NCI-H1092 (cell line): ENCODE data around the gene ZBTB4.
"Not testable (repeated sequence)": the region's sequence is repeated elsewhere in the genome, so short reads cannot be mapped to it uniquely, and the experiment has no call there.

Experiments used
- DNase-seq: peaks from one replicate; lab custom pipeline; 2025; lab: John Stamatoyannopoulos, UW

Gene ZBTB4

DNA sequence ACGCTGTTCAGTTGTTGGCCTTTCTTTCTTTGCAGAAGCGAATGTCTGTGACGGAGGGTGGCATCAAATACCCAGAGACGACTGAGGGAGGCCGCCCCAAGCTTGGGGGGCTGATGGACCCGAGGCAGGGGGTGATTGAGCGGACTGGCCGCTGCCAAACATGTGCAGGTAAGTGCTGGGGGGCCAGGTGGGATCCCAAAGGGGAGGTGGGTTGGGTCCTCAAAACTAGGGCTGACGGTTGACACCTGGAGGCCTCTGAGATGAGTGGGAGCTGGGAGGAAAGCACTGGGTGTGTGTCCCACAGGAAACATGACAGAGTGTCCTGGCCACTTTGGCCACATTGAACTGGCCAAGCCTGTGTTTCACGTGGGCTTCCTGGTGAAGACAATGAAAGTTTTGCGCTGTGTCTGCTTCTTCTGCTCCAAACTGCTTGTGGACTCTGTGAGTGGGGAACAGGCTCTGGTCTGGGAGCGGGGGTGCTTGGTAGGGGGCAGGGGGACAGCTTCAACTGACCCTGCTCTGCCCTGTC is 16.5 kb upstream of the ZBTB4 start:
- DNase-seq = no peak

DNA sequence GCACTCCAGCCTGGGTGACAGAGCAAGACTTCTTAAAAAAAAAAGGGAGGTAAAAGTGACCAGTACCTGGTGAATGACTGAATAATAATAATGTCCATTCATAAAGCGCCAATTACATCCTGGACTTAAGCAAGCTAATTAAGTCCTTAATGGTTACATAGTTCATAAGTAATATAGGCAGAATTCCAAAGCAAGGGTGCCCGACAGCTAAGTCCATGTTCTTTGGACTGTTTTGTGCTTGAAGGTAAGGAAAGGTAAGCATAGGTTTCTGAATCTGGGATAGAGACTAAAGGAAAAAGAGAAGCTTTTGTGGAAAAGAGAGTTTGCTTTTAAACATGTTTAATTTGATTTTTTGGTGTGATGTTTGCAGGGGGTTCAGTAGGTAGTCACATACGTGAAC is 14.5 kb upstream of the ZBTB4 start:
- no peak for DNase-seq

DNA sequence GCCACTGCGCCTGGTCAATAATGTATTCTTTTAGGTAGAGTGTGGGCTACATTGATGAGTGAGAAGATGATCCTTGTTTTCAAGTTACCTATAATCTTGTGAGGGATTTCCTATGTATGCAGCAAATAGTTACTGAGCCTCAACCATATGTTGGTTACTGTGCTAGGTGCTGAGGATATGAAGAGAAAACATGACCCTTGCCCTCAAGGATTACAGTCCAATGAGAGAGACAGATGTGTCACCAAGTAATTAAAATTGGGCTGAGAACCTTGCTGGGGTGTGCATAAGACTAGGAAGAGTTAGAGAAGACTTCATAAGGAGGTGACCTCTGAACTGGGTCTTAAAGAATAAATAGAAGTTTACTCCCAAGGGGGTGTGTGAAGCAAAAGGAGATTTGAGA is 12.2 kb upstream of the ZBTB4 start:
- DNase-seq = no peak

DNA sequence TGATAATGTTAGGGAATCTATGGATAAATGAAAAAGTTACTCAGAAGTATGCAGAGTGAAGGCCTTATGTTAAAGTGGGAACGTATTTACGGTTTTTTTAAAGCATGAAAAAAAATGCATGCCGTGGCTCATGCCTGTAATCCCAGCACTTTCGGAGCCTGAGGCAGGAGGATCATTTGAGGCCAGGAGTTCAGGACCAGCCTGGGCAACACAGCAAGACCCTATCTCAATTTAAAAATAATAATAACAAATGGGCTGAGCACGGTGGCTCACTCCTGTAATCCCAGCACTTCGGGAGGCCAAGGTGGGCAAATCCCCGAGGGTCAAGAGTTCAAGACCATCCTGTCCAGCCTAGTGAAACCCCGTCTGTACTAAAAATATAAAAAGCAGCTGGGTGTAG is 10.7 kb upstream of the ZBTB4 start:
- DNase-seq = no peak

DNA sequence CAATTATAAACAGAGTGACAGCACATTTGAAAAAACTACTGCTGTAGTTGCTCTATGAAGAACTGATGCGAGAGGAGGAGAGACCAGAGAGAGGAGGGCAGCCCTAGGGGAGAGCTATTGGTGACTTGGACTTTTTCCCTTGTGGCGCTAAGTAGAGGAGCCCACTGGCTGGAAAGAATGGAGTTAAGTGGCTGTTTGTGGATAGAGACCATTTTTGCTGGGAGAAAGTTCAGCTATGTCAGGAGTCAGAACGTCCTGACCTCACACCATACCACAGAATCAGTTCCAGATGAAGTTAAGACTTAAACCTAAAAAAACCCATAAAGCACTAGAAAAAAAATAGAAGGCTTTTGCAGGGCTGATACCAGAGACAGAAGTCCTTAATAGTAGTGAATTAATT is 6.8 kb upstream of the ZBTB4 start:
- DNase-seq = no peak

DNA sequence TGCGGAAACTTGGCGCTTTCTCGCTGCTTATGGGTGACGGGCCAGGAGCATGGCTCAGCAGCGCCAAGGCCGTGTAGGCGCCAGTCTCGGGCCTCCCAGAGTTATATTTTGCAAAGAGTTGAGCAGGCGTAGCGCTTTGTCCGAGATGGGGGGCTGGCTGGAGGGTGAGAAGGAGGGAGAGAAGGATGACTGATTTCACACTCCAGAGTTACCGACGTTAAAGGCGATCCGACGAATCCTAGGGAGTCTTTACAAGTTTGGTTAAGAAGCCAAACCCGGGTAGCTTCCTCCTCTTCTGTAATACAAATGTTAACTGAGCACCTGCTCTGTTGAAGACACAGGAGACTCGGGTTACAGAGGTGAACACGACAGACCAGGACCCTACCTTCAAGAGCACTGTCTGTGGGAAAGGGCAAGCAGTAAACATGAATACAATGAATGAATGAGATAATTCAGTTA is 5.5 kb upstream of the ZBTB4 start:
- no peak for DNase-seq

DNA sequence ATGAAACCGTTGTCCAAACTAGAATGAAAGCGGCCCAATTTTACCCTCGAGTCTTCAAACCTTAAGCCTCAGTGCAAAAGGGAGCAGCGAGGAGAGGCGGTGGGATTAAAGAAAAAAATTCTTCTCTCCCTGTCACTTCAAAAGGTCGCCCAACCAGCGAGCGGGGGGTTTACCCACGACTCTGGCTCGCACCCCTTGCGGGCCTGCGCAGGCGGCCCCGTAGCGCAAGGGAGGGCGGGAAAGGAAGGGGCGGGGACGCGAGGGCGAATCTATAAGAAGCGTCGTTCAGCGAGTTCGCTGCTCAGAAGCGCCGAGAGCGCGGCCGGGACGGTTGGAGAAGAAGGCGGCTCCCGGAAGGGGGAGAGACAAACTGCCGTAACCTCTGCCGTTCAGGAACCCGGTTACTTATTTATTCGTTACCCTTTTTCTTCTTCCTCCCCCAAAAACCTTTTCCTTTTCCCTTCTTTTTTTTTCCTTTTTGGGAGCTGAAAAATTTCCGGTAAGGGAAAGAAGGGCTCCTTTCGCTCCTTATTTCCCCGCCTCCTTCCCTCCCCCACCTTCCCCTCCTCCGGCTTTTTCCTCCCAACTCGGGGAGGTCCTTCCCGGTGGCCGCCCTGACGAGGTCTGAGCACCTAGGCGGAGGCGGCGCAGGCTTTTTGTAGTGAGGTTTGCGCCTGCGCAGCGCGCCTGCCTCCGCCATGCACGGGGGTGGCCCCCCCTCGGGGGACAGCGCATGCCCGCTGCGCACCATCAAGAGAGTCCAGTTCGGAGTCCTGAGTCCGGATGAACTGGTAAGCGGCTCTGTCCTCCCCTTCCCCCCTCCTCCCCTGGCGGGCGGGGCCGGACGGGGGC is 4.9 kb upstream of the ZBTB4 start, which contains the start of gene POLR2A:
POLR2A (plus strand) TSS at position 300 of the 852 bp plus-strand sequence.
- peak; percentile 89 for DNase-seq

DNA sequence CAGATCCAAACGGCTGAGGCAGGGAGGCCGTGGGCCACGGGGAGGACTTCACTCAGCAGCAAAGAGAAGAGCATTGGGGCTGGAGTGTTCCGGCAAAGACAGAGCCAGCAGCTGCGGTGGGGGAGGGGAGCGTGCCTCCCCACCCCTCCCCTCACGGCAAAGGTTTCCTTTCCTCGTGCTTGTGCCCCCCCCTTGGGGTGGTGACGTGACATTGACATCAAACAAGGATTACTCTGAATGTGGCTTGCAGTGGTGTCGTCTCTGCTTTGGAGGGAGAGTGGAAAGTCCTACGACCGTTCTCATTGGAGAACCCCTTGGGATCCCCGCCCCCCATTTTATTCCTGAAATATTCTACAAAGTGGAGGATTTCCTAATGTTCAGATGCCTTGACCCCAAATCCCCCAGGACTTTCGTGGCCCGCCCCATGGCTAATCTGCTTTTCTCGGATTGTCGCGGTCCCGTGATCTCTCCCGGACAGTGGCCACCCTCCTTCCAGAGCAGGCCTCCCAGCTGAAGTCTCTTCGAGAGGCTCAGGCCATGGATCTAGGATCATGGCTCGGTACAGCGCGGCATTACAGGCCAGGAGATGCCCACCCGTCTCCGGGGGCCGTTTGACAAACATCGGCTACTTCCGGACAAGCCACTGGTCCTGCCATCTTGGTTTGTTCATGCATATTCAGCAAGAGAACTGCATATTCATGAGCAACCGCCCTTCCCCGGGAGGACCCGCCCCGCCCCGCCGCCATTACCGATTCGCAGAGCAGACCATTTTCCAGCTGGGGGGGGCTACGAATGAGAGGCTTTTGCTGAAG is 4.0 kb upstream of the ZBTB4 start:
- DNase-seq = peak; percentile 82

DNA sequence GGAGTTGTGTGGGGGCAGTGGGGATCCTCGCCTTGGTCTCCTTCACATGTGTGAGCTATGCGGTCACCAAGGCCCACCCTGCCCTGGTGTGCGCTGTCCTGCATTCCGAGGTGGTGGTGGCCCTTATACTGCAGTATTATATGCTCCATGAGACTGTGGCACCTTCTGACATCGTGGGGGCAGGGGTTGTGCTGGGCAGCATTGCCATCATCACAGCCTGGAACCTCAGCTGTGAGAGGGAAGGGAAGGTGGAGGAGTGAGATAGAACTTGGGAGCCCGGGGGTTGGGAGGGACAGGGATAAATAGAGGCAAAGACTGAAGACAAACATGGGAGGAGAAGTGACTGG is 3.3 kb upstream of the ZBTB4 start:
- not testable (repeated sequence) for DNase-seq

DNA sequence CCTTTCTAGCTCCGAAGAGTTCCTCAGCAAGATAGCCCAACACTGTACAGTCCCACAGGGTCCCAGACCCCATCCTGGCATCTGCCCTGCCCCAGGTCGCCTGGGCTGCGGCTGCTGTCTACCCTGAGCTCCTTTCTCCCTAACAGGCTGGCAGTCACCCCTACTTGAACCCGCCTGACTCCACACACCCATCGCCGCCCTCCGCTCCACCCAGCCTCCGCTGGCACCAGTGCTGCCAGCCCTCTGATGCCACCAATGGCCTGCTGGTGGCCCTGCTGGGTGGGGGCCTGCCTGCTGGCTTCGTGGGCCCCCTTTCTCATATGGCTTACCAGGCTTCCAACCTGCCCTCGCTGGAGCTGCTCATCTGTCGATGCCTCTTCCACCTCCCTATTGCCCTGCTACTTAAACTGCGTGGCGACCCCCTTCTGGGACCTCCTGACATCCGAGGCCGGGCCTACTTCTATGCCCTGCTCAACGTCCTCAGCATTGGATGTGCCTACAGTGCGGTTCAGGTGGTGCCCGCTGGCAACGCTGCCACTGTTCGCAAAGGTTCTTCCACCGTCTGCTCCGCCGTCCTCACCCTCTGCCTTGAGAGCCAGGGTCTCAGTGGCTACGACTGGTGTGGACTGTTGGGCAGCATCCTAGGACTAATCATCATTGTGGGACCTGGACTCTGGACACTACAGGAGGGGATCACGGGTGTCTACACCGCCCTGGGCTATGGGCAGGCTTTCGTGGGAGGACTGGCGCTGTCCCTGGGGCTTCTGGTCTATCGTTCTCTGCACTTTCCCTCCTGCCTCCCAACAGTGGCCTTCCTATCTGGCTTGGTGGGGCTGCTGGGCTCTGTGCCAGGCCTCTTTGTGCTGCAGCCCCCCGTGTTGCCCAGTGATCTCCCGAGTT is 2.7 kb upstream of the ZBTB4 start:
- DNase-seq = not testable (repeated sequence)

DNA sequence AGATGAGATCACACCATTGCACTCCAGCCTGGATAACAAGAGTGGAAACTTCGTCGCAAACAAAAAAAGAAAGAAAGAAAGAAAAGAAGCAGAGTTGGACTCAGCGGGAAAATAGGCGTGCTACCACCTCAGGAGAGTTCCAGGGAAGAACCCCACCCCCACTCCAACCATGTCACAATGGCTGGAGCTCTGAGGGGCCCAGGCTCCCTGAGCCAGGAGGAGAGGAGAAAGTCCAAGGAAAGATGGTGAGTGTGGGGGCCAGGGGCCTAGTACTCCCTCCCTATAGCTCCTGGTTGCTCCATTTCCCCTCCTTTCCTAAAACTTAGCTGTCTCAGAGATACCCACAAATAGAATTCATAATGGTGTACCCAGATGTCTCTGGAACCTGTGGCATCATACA is 1.8 kb upstream of the ZBTB4 start, which contains the start of gene SLC35G6:
SLC35G6 (plus strand) TSS at position 172 of the 400 bp plus-strand sequence; CDS start at position 243, 71 bp downstream.
- not testable (repeated sequence) for DNase-seq

DNA sequence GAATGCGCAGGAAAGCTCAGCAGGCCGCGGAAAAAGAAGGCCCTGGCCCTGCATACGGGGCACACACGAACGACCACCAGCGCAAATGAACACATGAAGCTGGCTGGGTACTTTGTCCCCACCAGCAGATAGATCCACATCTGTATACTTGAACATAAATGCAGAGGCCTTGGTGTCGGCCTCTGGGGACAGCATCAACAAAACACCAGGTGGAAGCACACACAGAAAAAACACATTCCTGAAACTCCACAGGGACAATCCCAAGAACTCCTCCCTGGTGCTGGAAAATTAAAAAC is 606 bp upstream of the ZBTB4 start:
- DNase-seq = no peak

DNA sequence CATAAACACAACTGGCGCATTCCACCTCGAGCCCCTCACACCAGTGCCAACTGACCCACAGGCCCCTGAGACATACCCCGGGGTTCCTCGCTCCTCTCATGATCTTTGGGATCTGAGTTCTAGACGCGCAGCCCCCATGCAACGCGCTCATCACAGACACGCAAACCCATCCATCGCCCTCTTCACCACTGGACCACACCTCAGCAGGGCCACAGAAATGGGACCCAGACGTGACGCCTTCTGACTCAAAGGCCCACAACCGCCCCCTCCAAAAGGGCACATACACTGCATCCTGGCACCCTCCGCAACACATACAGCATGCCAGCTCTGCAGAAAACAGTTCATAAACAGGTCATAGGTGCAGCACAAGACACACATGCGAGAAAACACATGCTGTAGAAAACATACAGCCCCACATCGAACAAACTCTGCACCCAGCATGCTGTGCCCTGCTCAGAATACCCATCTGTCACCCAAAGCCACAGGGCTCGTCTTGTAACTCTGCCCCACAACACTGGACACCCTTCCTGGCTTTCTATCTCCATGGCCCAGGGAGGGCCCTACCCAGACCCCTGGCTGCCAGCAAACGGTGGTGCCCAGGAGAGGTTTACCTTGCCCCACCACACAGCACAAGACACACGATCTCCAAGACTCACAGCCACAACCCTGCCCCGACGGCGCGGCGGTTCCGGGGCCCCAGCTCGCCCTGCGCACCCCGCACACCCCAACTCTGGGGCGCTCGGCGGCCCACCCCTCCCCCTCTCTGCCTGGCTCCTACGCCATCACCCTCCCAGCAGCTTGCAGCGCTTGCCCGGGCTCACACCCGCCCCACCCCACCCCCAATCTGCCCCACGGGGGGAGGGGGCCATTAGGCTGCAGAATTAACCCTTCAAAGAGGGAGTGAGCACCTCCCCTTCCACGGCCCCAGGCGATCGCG is 887 bp downstream of the ZBTB4 start:
- no peak for DNase-seq

DNA sequence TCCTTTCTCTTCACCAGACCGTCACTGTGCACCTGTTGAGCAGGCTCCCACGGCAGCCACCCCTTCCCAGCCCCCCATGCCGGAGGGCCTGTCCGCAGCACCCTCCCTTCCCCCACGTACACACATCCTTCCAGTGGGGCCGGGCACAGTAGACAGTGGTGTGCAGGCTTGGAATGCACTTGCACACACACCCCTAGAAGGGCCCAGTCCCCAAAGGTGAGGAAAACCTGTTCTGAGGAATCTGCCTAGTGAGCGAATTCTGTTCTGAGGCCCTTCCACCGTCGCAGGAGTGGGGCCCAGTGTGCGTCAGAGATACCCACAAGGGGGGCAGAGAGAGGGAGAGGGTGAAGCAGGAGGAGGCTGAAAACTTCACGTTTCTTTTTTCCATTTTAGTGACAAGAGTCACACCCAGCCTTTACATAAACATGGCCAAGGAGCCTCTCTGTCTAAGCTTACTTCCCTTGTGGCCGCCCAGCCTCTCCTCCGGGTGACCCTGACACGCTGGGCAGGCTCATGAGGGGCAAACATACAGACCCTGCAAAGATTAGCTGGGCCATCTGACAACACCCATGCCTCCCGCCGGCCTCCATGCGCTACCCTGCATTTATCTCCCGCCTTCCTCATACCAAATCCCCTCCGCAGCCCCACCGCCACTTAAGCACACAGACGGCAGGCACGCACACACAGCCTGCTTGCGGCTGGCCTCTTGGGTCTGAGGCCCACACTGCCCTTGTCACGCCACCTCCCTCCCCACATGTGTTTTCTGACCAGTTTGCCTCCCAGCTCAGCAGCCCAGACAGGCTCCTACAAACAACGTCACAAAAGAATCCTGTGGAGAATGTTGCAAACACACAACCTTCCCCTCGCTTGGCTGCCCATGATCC is 1.8 kb downstream of the ZBTB4 start:
- DNase-seq = no peak

DNA sequence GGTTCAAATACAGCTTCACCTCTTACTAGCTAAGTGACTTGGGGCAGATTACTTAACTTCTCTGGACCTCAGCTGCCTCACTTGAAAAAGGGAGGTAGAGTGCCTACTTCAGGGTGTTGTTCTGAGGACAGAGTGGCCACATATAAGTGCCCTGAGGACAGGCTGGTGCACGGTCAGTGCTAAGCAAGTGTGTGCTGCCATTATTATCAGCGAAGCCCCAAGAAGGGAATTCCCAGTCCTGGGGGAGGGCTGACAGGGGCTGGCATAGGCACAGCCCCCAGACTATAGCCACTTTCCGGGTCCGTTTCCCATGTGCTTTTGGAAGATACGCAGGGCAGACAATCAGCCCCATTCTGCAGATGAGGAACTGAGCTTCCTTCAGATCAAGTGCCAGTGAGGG is 2.5 kb downstream of the ZBTB4 start:
- no peak for DNase-seq

DNA sequence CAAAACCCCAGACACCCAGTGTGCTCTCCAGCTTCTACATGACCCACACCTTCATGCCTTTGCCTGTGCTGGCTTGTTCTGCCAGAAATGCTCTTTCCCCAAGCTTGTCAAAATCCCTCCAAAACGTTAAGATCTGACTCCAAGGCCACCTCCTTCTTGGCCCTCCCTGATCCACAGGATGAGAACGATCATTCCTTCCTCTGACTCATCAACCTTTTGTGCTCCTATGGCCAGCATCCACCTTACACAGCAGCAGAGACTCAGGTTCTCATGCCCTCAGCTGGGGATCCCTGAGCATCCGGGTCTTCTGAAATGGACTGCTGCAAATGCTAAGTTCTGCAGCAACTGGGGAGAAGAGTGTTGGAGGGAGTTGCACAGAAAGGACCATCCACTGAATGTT is 2.9 kb downstream of the ZBTB4 start:
- no peak for DNase-seq

DNA sequence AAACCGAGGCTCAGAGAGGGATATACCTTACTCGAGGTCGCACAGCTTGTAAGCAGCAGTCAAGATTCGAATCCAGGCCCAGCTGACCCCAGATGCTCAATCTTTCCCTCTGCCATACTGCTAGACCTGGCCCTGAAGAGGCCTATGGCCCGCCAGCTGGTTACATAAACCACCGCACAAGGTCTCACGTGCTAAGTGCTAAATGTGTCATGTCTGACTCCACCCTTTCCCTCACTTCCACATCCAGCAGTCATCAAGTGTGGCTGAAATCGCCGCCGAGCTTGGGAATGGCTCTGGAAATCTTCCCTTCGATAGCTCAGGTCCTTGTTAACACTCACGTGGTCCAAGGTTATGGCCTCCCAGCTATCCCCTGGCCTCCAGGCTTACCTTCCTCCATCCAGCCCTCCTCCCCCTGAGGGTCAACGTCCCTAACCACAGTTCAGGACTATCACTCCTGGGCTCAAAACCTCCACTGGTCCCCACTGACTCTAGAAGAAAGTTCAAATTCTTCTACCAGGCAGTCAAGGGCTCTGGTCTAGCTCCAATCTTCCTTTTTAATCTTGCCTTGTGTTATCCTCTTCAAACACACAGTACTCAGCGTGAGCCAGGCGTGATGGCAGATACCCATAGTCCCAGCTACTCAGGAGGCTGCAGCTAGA is 3.5 kb downstream of the ZBTB4 start:
- no peak for DNase-seq

DNA sequence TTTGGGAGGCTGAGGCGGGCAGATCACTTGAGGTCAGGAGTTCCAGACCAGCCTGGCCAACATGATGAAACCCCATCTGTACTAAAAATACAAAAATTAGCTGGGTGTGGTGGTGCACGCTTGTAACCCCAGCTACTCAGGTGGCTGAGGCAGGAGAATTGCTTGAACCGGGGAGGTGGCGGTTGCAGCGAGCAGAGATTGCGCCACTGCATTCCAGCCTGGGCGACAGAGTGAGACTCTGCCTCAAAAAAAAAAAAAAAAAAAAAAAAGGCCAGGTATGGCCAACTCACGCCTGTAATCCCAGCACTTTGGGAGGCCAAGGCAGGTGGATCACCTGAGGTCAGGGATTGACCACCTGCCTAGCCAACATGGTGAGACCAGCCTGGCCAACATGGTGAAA is 4.7 kb downstream of the ZBTB4 start:
- not testable (repeated sequence) for DNase-seq

DNA sequence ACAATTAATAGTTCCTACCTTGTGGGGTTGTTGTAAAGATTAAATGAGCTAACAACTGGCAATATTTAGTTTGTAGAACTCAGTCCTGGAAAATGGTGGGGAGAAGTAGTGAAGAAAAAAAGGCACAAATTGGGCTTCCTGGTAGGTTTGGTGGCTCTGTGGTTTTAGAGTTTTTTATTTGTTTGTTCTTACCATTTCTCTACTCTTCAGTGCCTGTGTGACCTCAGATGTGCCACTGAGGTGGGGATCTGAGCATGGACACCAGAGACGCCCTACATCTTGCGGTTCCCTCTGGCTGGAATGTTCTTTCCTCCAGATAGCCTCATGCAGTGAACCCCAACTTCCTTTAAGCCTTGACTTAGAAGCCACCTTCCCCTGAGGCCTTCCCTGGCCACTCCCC is 7.7 kb downstream of the ZBTB4 start:
- DNase-seq = no peak
